Activated naive CD8-positive, alpha-beta T cell treated with anti-CD3 and anti-CD28 coated beads, Interleukin-2, amount 10 ng/mL, durations not matched to agents 7 days and 5 days (primary cell): ENCODE measurements around the gene CPPED1. TPM values are rescaled to one million over a fixed set of nuclear protein-coding genes. Genes with fewer than 3 reads are reported as not detected.

ENCODE experiments used
- ATAC-seq: fragments of 150-1000 bp; cut with Tn5 transposase; one replicate; pipeline ENCODE4 v1.10.0; 2021; ENCODE audit warnings: low read depth, moderate library complexity
- POLR2A ChIA-PET: fragments of 350-600 bp; sonication (Branson Sonifier 250); formaldehyde crosslinking; loops from one replicate; lab custom pipeline; 2021; ENCODE audit warnings: antibody characterized with exemption; lab: Charles Lee
- DNase-seq: peaks from one replicate; pipeline ENCODE4 v3.0.0; 2021
- H3K27ac Mint-ChIP-seq: one replicate; pipeline ENCODE4 v1.8.0; 2022; ENCODE audit warnings: mild to moderate bottlenecking, mixed read lengths
- H3K27me3 Mint-ChIP-seq: one replicate; pipeline ENCODE4 v1.8.0; 2022; ENCODE audit warnings: mild to moderate bottlenecking, moderate library complexity, mixed read lengths
- H3K36me3 Mint-ChIP-seq: one replicate; pipeline ENCODE4 v1.8.0; 2021; ENCODE audit warnings: mild to moderate bottlenecking, mixed read lengths
- H3K4me1 Mint-ChIP-seq: one replicate; pipeline ENCODE4 v1.8.0; 2021; ENCODE audit warnings: mixed read lengths
- H3K4me3 Mint-ChIP-seq: one replicate; pipeline ENCODE4 v1.8.0; 2022; ENCODE audit warnings: mild to moderate bottlenecking, moderate library complexity, mixed read lengths
- H3K9me3 Mint-ChIP-seq: one replicate; pipeline ENCODE4 v1.8.0; 2021; ENCODE audit warnings: mixed read lengths
- total RNA-seq, 2 experiments: library from RNA; stranded (reverse); gene quantifications; one replicate each; pipeline ENCODE4 v1.2.3, GENCODE V29; 2021

CPPED1 gene
- total RNA-seq, 2 experiments from 2014 or later = 7.8 to 9.7 TPM

GRCh38 chr16:12620150-12620549 is 183.5 kb downstream of the CPPED1 start:
- no peaks in the 10 kb centered on the region for H3K4me1 Mint-ChIP-seq
- H3K27me3 Mint-ChIP-seq = peaks cover 4% of the 10 kb centered on the region
- POLR2A ChIA-PET = no interaction called here
- no peak overlapping the region for H3K4me3 Mint-ChIP-seq
- ATAC-seq = no peak
- H3K36me3 Mint-ChIP-seq = no peaks in the 10 kb centered on the region
- no peak overlapping the region for H3K27ac Mint-ChIP-seq
- DNase-seq = no peak
- H3K9me3 Mint-ChIP-seq = no peaks in the 10 kb centered on the region

- no peak for ATAC-seq
- Mint-ChIP-seq H3K9me3 (no peaks in the 10 kb centered on the region), H3K36me3 (no peaks in the 10 kb centered on the region), H3K27ac (no peak overlapping the region), H3K27me3 (peaks cover 4% of the 10 kb centered on the region), H3K4me3 (no peak overlapping the region), H3K4me1 (peaks cover 2% of the 10 kb centered on the region)
- POLR2A ChIA-PET = no interaction called here
- DNase-seq = no peak
Measured at GRCh38 chr16:12618515-12618914, 185.2 kb downstream of the CPPED1 start.

- Mint-ChIP-seq H3K4me3 (no peak overlapping the region), H3K9me3 (no peaks in the 10 kb centered on the region), H3K27ac (no peak overlapping the region), H3K36me3 (no peaks in the 10 kb centered on the region), H3K4me1 (peaks cover 7% of the 10 kb centered on the region), H3K27me3 (peaks cover 4% of the 10 kb centered on the region)
- DNase-seq (no peak), ATAC-seq (no peak)
- POLR2A ChIA-PET = no interaction called here
Measured at GRCh38 chr16:12617401-12617819, 186.3 kb downstream of the CPPED1 start.

- H3K9me3 Mint-ChIP-seq = no peaks in the 10 kb centered on the region
- ATAC-seq = no peak
- peaks cover 4% of the 10 kb centered on the region for H3K27me3 Mint-ChIP-seq
- H3K4me1 Mint-ChIP-seq = peaks cover 7% of the 10 kb centered on the region
- no peaks in the 10 kb centered on the region for H3K36me3 Mint-ChIP-seq
- no peak overlapping the region for H3K27ac Mint-ChIP-seq
- DNase-seq = no peak
- H3K4me3 Mint-ChIP-seq = no peak overlapping the region
- POLR2A ChIA-PET = no interaction called here
Measured at GRCh38 chr16:12614662-12615278, 188.9 kb downstream of the CPPED1 start.

GRCh38 chr16:12613992-12614661 is 189.6 kb downstream of the CPPED1 start:
- no peaks in the 10 kb centered on the region for H3K9me3 Mint-ChIP-seq
- POLR2A ChIA-PET = no interaction called here
- peaks cover under 1% of the 10 kb centered on the region for H3K27me3 Mint-ChIP-seq
- H3K4me1 Mint-ChIP-seq = peaks cover 7% of the 10 kb centered on the region
- H3K36me3 Mint-ChIP-seq = no peaks in the 10 kb centered on the region
- H3K4me3 Mint-ChIP-seq = peak overlapping the region; percentile 29
- DNase-seq (no peak), ATAC-seq (no peak)
- no peak overlapping the region for H3K27ac Mint-ChIP-seq

- Mint-ChIP-seq H3K4me3 (peak overlapping the region; percentile 29), H3K27ac (peak overlapping the region; percentile 17), H3K27me3 (no peaks in the 10 kb centered on the region), H3K9me3 (no peaks in the 10 kb centered on the region), H3K36me3 (no peaks in the 10 kb centered on the region), H3K4me1 (peaks cover 7% of the 10 kb centered on the region)
- DNase-seq (no peak), ATAC-seq (peak; percentile 77)
- POLR2A ChIA-PET = no interaction called here
Measured at GRCh38 chr16:12613131-12613991, 190.3 kb downstream of the CPPED1 start.

- Mint-ChIP-seq H3K4me1 (peaks cover 7% of the 10 kb centered on the region), H3K36me3 (no peaks in the 10 kb centered on the region), H3K9me3 (peaks cover 2% of the 10 kb centered on the region), H3K27ac (no peak overlapping the region), H3K27me3 (no peaks in the 10 kb centered on the region), H3K4me3 (no peak overlapping the region)
- POLR2A ChIA-PET = no interaction called here
- DNase-seq (no peak), ATAC-seq (no peak)
Measured at GRCh38 chr16:12612598-12613101, 191.0 kb downstream of the CPPED1 start.

- DNase-seq = no peak
- no peaks in the 10 kb centered on the region for H3K36me3 Mint-ChIP-seq
- H3K27ac Mint-ChIP-seq = no peak overlapping the region
- POLR2A ChIA-PET = no interaction called here
- no peak for ATAC-seq
- H3K4me1 Mint-ChIP-seq = peaks cover 7% of the 10 kb centered on the region
- H3K4me3 Mint-ChIP-seq = no peak overlapping the region
- peaks cover 2% of the 10 kb centered on the region for H3K27me3 Mint-ChIP-seq
- H3K9me3 Mint-ChIP-seq = peaks cover 2% of the 10 kb centered on the region
Measured at GRCh38 chr16:12611916-12612597, 191.6 kb downstream of the CPPED1 start.

GRCh38 chr16:12611006-12611477 is 192.6 kb downstream of the CPPED1 start:
- peaks cover 7% of the 10 kb centered on the region for H3K4me1 Mint-ChIP-seq
- DNase-seq = no peak
- ATAC-seq = no peak
- no peaks in the 10 kb centered on the region for H3K36me3 Mint-ChIP-seq
- no peak overlapping the region for H3K4me3 Mint-ChIP-seq
- POLR2A ChIA-PET = no interaction called here
- peaks cover 5% of the 10 kb centered on the region for H3K27me3 Mint-ChIP-seq
- H3K9me3 Mint-ChIP-seq = peaks cover 5% of the 10 kb centered on the region
- H3K27ac Mint-ChIP-seq = no peak overlapping the region

- Mint-ChIP-seq H3K27me3 (peaks cover 5% of the 10 kb centered on the region), H3K9me3 (peaks cover 5% of the 10 kb centered on the region), H3K4me3 (no peak overlapping the region), H3K36me3 (no peaks in the 10 kb centered on the region), H3K27ac (no peak overlapping the region), H3K4me1 (peaks cover 7% of the 10 kb centered on the region)
- POLR2A ChIA-PET = no interaction called here
- no peak for DNase-seq
- ATAC-seq = no peak
Measured at GRCh38 chr16:12609937-12610699, 193.6 kb downstream of the CPPED1 start.
